Endometrial microvascular endothelial cells (primary cell): ENCODE measurements around the gene KAT2A. TPM values are rescaled to one million over a fixed set of nuclear protein-coding genes. Genes with fewer than 3 reads are reported as not detected.

ENCODE experiments used
- in situ Hi-C: cut with HindIII; loops from 2 replicates; pipeline ENCODE4 v1.10.0; 2017; ENCODE audit warnings: low sequenced_read_pairs, low pct_unique_long_range_greater_than_20kb; ENCODE audit errors: inconsistent ontology term
- total RNA-seq: library from RNA; depleted of rRNA; stranded (reverse); fragments of >200 nt; gene quantifications from one replicate; pipeline ENCODE4 v1.2.3, GENCODE V29; 2015; ENCODE audit errors: inconsistent ontology term

The KAT2A gene
- total RNA-seq, 1 donor from 2014 or later, result 15.9 TPM

GRCh38 chr17:42076797-42077559 is 44.2 kb downstream of the KAT2A start:
- in situ Hi-C loops, result no loop called here

GRCh38 chr17:42075789-42076188 is 45.4 kb downstream of the KAT2A start:
- in situ Hi-C loops, result no loop called here

- in situ Hi-C loops, result no loop called here
Observed at GRCh38 chr17:42072323-42073187, 48.6 kb downstream of the KAT2A start.

- in situ Hi-C loops, result no loop called here
Observed at GRCh38 chr17:42071810-42072209, 49.4 kb downstream of the KAT2A start.

- in situ Hi-C loops, result no loop called here
Observed at GRCh38 chr17:42068979-42069378, 52.2 kb downstream of the KAT2A start.

- in situ Hi-C loops, result no loop called here
Observed at GRCh38 chr17:42067371-42068091, 53.6 kb downstream of the KAT2A start.

- in situ Hi-C loops, result no loop called here
Observed at GRCh38 chr17:42065201-42065600, 56.0 kb downstream of the KAT2A start.

Other genes starting within 250 kb of the KAT2A start
- gene ACLY, start 202.4 kb downstream of the KAT2A start, total RNA-seq, result 237 TPM
- gene ODAD4, start 190.8 kb downstream of the KAT2A start, total RNA-seq, result not detected
- gene CNP, start 154.6 kb downstream of the KAT2A start, total RNA-seq, result 92.8 TPM
- gene DNAJC7, start 103.9 kb downstream of the KAT2A start, total RNA-seq, result 66.0 TPM
- 60.0 TPM for gene NKIRAS2, start 101.3 kb downstream of the KAT2A start, total RNA-seq
- gene C17orf113, start 70.8 kb downstream of the KAT2A start, total RNA-seq, result 0.56 TPM
- gene ZNF385C, start 22.9 kb downstream of the KAT2A start, total RNA-seq, result 0.19 TPM
- 7.1 TPM for gene DHX58, start 8.7 kb downstream of the KAT2A start, total RNA-seq
- not detected for gene HSPB9, start 1.4 kb upstream of the KAT2A start, total RNA-seq
- 197 TPM for gene RAB5C, start 33.6 kb upstream of the KAT2A start, total RNA-seq
- not detected for gene KCNH4, start 59.8 kb upstream of the KAT2A start, total RNA-seq
- gene HCRT, start 64.1 kb upstream of the KAT2A start, total RNA-seq, result not detected
- gene GHDC, start 73.1 kb upstream of the KAT2A start, total RNA-seq, result 14.9 TPM
- 38.3 TPM for gene STAT5B, start 155.0 kb upstream of the KAT2A start, total RNA-seq
- 12.5 TPM for gene STAT5A, start 167.1 kb upstream of the KAT2A start, total RNA-seq